Small intestine (tissue), 7 donors: ENCODE results near the gene KLHL8. TPM values are rescaled to one million over a fixed set of nuclear protein-coding genes. Genes with fewer than 3 reads are reported as not detected.
"Not testable (repeated sequence)": the region's sequence is repeated elsewhere in the genome, so short reads cannot be mapped to it uniquely, and the experiment has no call there.

ENCODE experiments used
- DNase-seq, 2 donors: peaks; one replicate each; pipeline versions ENCODE4 v3.0.0 to v3.0.0-alpha.2; 2013
- FAIRE-seq: peaks from 2 replicates; lab custom pipeline; 2012; peaks lifted over from hg19 to GRCh38; lab: Jason Lieb, UNC
- H3K27ac ChIP-seq, 3 donors: one replicate each; pipeline ENCODE4 v1.5.1; 2013; ENCODE audit warnings: low read length in 2 of 3, mild to moderate bottlenecking in 2 of 3, control low read depth in 1 of 3, inconsistent platforms in 1 of 3, low read depth in 1 of 3, moderate library complexity in 1 of 3
- H3K27me3 ChIP-seq, 3 donors: one replicate each; pipeline ENCODE4 v1.6.1; 2013; ENCODE audit warnings: low read length in 3 of 3, inconsistent platforms in 1 of 3; ENCODE audit not compliant: control insufficient read depth in 3 of 3, insufficient read depth in 3 of 3
- H3K36me3 ChIP-seq, 3 donors: one replicate each; pipeline ENCODE4 v1.6.1; 2013; ENCODE audit warnings: low read length in 3 of 3, inconsistent platforms in 1 of 3, low read depth in 1 of 3, mild to moderate bottlenecking in 1 of 3, moderate library complexity in 1 of 3; ENCODE audit not compliant: control insufficient read depth in 3 of 3, insufficient read depth in 2 of 3
- H3K4me1 ChIP-seq, 3 donors: one replicate each; pipeline ENCODE4 v1.6.1; 2013; ENCODE audit warnings: low read length in 2 of 3, inconsistent platforms in 1 of 3, low read depth in 1 of 3, mild to moderate bottlenecking in 1 of 3, moderate library complexity in 1 of 3; ENCODE audit not compliant: control insufficient read depth in 3 of 3, insufficient read depth in 2 of 3
- H3K4me3 ChIP-seq, 3 donors: one replicate each; pipeline ENCODE4 v1.5.1; 2013; ENCODE audit warnings: low read length in 3 of 3, control low read depth in 1 of 3, inconsistent platforms in 1 of 3, low read depth in 1 of 3, mild to moderate bottlenecking in 1 of 3, moderate library complexity in 1 of 3
- H3K9me3 ChIP-seq, 2 donors: one replicate each; pipeline ENCODE4 v1.6.1; 2013; ENCODE audit warnings: low read depth in 1 of 2, low read length in 1 of 2; ENCODE audit not compliant: control insufficient read depth in 2 of 2, insufficient read depth in 1 of 2
- WGBS, 3 donors: extraction: QIAGEN DNeasy Blood & Tissue Kit; methylation state at CpG; one replicate each; pipeline ENCODE4 v1.1.7; 2013; 5-methylcytosine and 5-hydroxymethylcytosine counted together
- polyA plus RNA-seq, 4 donors: library from polyadenylated mRNA; stranded (reverse) in 3 of 4; unstranded in 1 of 4; fragments of 200-250 nt in 3 of 4; fragments of 120-200 nt in 1 of 4; gene quantifications; one replicate each; pipeline versions ENCODE4 v1.2.1 to v1.2.3, GENCODE V29; 2013
- donor health status: healthy with polysubstance abuse.
- donor health status: control.
- donor health status: control.
- donor health status: Bipolar disorder and iron deficiency.
- donor health status: healthy.

Gene KLHL8
- polyA plus RNA-seq, 4 donors, result 5.4 to 19.5 (median 7.1) TPM

DNA sequence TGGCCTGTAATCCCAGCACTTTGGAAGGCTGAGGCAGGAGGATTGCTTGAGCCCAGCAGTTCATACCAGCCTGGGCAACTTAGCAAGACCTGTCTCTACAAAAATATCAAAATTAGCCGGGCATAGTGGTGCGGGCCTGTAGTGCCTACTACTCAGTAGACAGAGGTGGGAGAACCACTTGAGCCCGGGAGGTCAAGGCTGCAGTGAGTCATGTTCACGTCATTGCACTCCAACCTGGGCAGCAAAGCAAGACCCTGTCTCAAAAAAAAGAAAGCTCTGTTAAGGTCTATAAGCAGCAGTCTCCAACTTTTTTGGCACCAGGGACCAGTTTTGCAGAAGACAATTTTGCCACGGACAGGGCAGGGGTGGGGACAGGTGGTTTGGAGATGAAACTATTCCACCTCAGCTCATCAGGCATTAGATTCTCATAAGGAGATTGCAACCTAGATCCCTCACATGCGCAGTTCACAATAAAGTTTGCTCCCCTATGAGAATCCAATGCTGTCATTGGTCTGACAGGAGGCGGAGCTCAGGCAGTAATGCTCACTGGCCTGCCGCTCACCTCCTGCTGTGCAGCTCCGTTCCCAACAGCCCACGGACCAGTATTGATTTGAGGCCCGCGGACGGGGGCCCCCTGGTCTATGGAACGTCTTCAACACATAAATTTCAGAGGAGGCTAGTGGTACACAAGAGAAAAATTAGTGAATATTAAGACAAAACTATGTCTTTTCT is 67.9 kb downstream of the KLHL8 start:
- WGBS, 3 donors, result 81 to 85% (median 85%) methylated on average over 14 of the region's 14 CpGs

DNA sequence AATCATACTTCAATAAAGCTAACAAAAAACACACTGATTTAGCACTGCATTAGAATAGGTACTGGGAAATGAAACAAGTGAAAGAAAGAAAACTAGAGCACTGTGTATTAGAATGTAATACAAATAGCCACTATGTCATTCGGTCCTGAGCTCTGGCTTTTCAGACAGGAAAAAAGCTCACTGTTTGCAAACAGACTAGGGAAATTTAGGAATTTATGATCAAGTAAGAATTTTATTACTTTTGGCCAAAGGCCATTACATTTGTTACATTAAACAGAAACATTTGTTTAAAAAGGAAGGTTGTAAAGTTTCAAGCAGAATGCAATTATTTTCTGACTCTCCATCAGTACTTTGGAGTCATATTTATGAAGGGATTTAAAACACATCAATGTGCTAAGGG is 68.7 kb downstream of the KLHL8 start:
- H3K27me3 ChIP-seq, result no peaks in the 10 kb centered on the region
- peak overlapping the region in 1 of 3 donors; percentile 3 for H3K27ac ChIP-seq
- no peak overlapping the region for H3K4me3 ChIP-seq
- H3K4me1 ChIP-seq, result peaks cover 0 to 16% (median 0%) of the 10 kb centered on the region in 3 donors
- WGBS, 3 donors, result 26 to 46% (median 34%) methylated on average over 1 of the region's 1 CpG
- FAIRE-seq, result no peak
- peak in 1 of 2 donors; percentile 54 for DNase-seq
- no peaks in the 10 kb centered on the region for H3K9me3 ChIP-seq
- H3K36me3 ChIP-seq, result no peaks in the 10 kb centered on the region

More for the DNA sequence above, 67.9 kb downstream of the KLHL8 start:
- no peak for FAIRE-seq
- peak overlapping the region in 1 of 3 donors; percentile 14 for H3K27ac ChIP-seq
- H3K27me3 ChIP-seq, result no peaks in the 10 kb centered on the region
- no peaks in the 10 kb centered on the region for H3K36me3 ChIP-seq
- H3K9me3 ChIP-seq, result no peaks in the 10 kb centered on the region
- DNase-seq, result no peak
- no peak overlapping the region for H3K4me3 ChIP-seq
- peaks cover 0 to 12% (median 0%) of the 10 kb centered on the region in 3 donors for H3K4me1 ChIP-seq

DNA sequence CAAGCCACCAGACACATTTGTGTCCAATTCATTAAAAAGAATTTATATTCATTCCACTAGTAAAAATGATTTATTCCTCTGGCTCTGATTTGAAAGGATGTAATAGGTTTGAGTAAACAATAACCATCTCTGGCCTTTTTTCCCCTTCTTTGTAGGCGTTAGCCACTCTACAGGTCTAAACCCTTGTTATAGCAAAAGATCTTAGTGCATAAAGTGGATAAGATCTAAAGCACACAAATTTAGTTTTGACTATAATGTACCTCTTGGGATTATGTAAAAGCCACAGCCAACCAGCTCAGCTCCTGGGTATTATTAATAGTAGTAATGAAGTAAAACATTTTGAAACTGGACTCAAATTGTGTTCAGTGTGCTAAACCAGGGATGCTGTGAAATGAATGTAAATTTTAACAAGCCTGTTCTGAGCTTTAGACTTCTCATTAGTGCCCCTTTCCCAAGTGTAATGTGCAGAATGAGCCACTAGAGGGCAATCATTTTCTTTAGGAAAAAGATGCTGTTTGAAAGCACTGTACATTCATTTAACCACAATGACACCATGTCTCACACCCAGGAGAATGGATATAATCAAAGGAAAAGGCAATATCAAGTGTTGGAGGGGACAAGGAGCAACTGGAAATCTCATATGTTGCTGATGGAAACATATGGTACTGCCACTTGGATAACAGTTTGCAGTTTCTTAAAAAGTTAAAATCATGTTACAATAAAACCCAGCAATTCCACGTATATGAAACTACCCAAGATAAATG is 69.7 kb downstream of the KLHL8 start:
- WGBS, 3 donors, result 32 to 38% (median 36%) methylated on average over 2 of the region's 2 CpGs
- H3K36me3 ChIP-seq, result no peaks in the 10 kb centered on the region
- H3K4me1 ChIP-seq, result peaks cover 0 to 22% (median 0%) of the 10 kb centered on the region in 3 donors
- H3K9me3 ChIP-seq, result no peaks in the 10 kb centered on the region
- no peak overlapping the region for H3K27ac ChIP-seq
- no peaks in the 10 kb centered on the region for H3K27me3 ChIP-seq
- H3K4me3 ChIP-seq, result no peak overlapping the region
- peak; percentile 85 to 86 for DNase-seq
- peak; percentile 15 for FAIRE-seq

DNA sequence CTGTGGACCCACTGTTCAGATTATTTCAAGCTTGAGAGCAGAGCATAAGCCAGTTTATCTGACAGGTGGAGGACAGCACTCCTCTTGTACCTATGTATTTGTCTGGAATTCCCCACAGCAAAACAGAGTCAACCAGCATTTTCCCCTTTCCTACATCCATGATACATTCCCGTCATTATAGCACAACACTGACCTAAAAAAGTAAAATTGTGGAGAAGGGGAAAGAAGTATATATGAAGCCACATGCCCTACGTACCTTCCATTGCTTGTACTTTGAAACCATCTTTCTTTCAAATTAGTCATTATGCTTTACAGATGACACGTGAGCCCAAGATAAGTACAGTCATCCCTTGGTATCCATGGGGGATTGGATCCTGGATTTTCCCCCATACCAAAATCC is 73.3 kb downstream of the KLHL8 start:
- no peaks in the 10 kb centered on the region for H3K9me3 ChIP-seq
- FAIRE-seq (no peak), DNase-seq (peak in 1 of 2 donors; percentile 42)
- peaks cover 0 to 28% (median 0%) of the 10 kb centered on the region in 3 donors for H3K4me1 ChIP-seq
- H3K27ac ChIP-seq, result peak overlapping the region in 1 of 3 donors; percentile 19
- no peaks in the 10 kb centered on the region for H3K27me3 ChIP-seq
- WGBS, 3 donors, result 70 to 79% (median 72%) methylated on average over 3 of the region's 3 CpGs
- peaks cover 0 to 4% (median 1%) of the 10 kb centered on the region in 3 donors for H3K36me3 ChIP-seq
- H3K4me3 ChIP-seq, result no peak overlapping the region

DNA sequence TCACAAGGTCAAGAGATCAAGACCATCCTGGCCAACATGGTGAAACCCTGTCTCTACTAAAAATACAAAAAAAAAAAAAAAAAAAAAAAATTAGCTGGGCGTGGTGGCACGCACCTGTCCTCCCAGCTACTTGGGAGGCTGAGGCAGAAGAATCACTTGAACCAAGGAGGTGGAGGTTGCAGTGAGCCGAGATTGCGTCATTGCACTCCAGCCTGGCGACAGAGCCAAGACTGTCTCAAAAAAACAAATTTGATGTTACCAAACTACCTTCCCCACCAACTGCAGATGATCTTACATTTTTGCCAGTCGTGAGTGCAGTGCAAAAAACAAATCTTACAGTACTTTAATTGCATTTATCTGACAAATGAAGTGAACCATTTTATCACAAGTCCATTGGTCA is 74.5 kb downstream of the KLHL8 start:
- DNase-seq, H3K9me3 ChIP-seq, H3K27ac ChIP-seq, H3K36me3 ChIP-seq, FAIRE-seq, H3K4me3 ChIP-seq, H3K27me3 ChIP-seq: not testable (repeated sequence)
- peaks cover 0 to 22% (median 6%) of the 10 kb centered on the region in 3 donors for H3K4me1 ChIP-seq
- 94 to 97% (median 96%) methylated on average over 6 of the region's 6 CpGs for WGBS, 3 donors

DNA sequence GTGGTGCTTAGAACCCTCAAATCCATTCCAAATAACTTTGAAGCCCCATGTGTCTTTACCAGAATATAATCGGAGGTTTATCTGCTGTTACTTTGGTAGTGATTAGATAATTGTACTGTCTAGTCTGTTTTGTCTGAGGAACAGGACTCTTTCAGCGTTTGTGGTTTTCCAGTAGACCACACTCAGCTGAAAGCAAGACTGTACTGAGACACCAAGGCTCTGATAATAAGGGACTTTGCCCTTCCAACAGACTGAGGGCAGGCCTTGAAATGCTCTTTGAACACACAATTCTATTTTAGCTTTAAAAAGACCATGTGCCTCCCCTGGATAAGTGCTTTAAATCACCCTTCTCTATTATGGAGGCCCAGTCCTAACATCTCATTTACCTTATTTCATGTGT is 76.1 kb downstream of the KLHL8 start:
- Histone ChIP-seq H3K36me3 (peaks cover 0 to 9% (median 1%) of the 10 kb centered on the region in 3 donors), H3K4me1 (peaks cover 0 to 22% (median 6%) of the 10 kb centered on the region in 3 donors), H3K9me3 (no peaks in the 10 kb centered on the region), H3K27me3 (no peaks in the 10 kb centered on the region), H3K4me3 (no peak overlapping the region), H3K27ac (peak overlapping the region in 2 of 3 donors; percentile 8 to 74)
- FAIRE-seq (no peak), DNase-seq (peak; percentile 52 to 69)
- 15 to 46% (median 18%) methylated on average over 2 of the region's 2 CpGs for WGBS, 3 donors

DNA sequence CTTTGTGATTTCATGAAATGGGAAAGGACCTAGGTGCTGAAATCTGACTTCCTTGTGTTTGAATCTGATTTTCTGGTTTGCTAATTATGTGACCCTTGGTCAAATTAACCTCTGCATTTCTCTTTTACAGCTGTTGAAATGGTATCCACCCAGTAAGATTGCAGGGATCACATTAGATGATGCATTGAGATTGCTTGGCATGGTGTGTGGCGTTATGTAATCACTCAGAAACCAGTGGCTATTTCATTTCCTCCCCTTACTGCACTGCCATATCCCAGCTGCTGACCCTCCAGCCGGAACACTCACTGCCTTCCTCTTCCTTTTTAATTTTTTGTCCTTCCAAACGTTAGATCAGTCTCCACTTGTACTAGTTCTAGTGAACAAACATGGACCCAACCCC is 79.0 kb downstream of the KLHL8 start:
- H3K4me1 ChIP-seq, result peaks cover 0 to 15% (median 6%) of the 10 kb centered on the region in 3 donors
- peak in 1 of 2 donors; percentile 83 for DNase-seq
- H3K4me3 ChIP-seq, result no peak overlapping the region
- no peak for FAIRE-seq
- H3K9me3 ChIP-seq, result no peaks in the 10 kb centered on the region
- H3K27me3 ChIP-seq, result no peaks in the 10 kb centered on the region
- H3K27ac ChIP-seq, result no peak overlapping the region
- peaks cover 0 to 9% (median 1%) of the 10 kb centered on the region in 3 donors for H3K36me3 ChIP-seq
- 21 to 40% (median 29%) methylated on average over 3 of the region's 3 CpGs for WGBS, 3 donors

DNA sequence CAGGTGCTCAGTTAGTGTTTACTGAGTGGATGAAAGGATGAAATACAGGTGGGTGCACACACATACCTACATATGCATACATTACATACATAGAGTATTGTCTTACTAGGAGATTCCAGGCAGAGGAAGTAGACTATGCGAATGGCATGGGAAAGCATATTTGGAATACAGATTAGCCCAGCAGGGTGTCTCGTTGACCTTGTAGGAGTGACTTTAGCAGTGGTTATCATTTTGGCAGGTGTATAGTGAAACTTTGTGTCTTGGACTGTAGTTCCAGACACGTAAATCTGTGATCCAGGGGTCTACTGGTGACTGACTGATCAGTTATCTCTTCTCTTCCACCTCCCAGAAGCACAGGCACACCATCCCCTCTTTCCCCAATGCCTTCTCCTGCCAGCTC is 86.3 kb downstream of the KLHL8 start:
- 77 to 93% (median 89%) methylated on average over 3 of the region's 3 CpGs for WGBS, 3 donors
- peaks cover 6 to 29% (median 18%) of the 10 kb centered on the region in 3 donors for H3K36me3 ChIP-seq
- DNase-seq, result no peak

More for the DNA sequence above, 86.3 kb downstream of the KLHL8 start:
- Histone ChIP-seq H3K4me3 (no peak overlapping the region), H3K27me3 (no peaks in the 10 kb centered on the region), H3K4me1 (no peaks in the 10 kb centered on the region), H3K27ac (no peak overlapping the region), H3K9me3 (no peaks in the 10 kb centered on the region)
- no peak for FAIRE-seq
